SKM-1 (cell line): ENCODE results near the gene LRRC8D.

Experiments
- DNase-seq: peaks from one replicate; lab custom pipeline; 2025; ENCODE audit not compliant: unreplicated experiment; lab: John Stamatoyannopoulos, UW

Gene LRRC8D

GRCh38 chr1:89894210-89895201 is 73.7 kb downstream of the LRRC8D start:
- DNase-seq = no peak

- no peak for DNase-seq
These were observed 75.5 kb downstream of the LRRC8D start for GRCh38 chr1:89896105-89896942.

- DNase-seq = no peak
These were observed 76.7 kb downstream of the LRRC8D start for GRCh38 chr1:89897347-89898133.

GRCh38 chr1:89898150-89898549 is 77.3 kb downstream of the LRRC8D start:
- no peak for DNase-seq

- DNase-seq = no peak
These were observed 78.1 kb downstream of the LRRC8D start for GRCh38 chr1:89898695-89899470.

GRCh38 chr1:89900323-89900722 is 79.5 kb downstream of the LRRC8D start:
- DNase-seq = no peak

- no peak for DNase-seq
These were observed 80.2 kb downstream of the LRRC8D start for GRCh38 chr1:89900791-89901708.

- no peak for DNase-seq
These were observed 81.3 kb downstream of the LRRC8D start for GRCh38 chr1:89901957-89902669.

GRCh38 chr1:89903550-89903949 is 82.7 kb downstream of the LRRC8D start:
- DNase-seq = no peak

- no peak for DNase-seq
These were observed 83.6 kb downstream of the LRRC8D start for GRCh38 chr1:89904219-89904980.

GRCh38 chr1:89905395-89906058 is 84.7 kb downstream of the LRRC8D start:
- no peak for DNase-seq

- DNase-seq = no peak
These were observed 85.3 kb downstream of the LRRC8D start for GRCh38 chr1:89906088-89906487.

GRCh38 chr1:89907727-89908212 is 86.9 kb downstream of the LRRC8D start:
- DNase-seq = no peak

GRCh38 chr1:89908273-89908671 is 87.4 kb downstream of the LRRC8D start:
- no peak for DNase-seq

GRCh38 chr1:89908672-89909436 is 88.0 kb downstream of the LRRC8D start:
- no peak for DNase-seq

- DNase-seq = no peak
These were observed 89.4 kb downstream of the LRRC8D start for GRCh38 chr1:89910268-89910667.
